ENCODE measurements around the gene KLK13.

The KLK13 gene, protein sequence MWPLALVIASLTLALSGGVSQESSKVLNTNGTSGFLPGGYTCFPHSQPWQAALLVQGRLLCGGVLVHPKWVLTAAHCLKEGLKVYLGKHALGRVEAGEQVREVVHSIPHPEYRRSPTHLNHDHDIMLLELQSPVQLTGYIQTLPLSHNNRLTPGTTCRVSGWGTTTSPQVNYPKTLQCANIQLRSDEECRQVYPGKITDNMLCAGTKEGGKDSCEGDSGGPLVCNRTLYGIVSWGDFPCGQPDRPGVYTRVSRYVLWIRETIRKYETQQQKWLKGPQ

DNA sequence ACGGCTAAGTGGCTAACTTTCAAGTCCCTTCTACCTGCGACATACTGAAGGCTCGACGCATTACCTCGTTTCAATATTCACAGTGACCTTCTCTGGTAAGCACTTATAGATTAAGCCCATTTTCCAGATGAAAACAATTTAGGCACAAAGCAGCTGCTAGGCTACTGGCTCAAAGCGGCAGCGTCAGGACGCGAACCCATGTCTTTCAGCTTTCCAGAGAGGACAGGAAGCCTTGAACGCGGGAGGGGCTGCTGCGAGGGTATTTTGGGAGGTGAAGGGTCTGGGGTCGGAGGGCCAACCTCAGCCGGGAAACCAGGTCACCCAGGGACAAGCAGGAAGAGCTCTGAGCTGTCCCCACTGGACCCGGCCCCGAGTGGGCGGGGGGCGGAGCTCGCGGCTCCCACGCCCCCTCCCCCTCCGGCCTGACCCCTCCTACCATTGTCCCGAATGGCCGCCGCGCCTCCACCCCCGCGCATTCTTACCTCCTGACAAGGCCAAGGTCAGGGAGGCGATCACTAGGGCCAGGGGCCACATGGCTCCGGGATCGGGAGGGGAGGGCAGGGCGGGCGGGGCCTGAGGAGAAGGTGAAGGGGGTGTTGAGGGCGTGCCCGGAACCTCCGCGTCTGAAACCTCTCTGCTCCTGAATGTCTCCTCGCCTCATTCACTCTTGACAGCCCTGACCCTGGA is at the start of gene KLK13:
Gene KLK13, minus strand, starts transcription at position 559 of the 687 bp plus-strand sequence. Its CDS starts 25 bp downstream, at position 534.
- FAIRE-seq = no peak

DNA sequence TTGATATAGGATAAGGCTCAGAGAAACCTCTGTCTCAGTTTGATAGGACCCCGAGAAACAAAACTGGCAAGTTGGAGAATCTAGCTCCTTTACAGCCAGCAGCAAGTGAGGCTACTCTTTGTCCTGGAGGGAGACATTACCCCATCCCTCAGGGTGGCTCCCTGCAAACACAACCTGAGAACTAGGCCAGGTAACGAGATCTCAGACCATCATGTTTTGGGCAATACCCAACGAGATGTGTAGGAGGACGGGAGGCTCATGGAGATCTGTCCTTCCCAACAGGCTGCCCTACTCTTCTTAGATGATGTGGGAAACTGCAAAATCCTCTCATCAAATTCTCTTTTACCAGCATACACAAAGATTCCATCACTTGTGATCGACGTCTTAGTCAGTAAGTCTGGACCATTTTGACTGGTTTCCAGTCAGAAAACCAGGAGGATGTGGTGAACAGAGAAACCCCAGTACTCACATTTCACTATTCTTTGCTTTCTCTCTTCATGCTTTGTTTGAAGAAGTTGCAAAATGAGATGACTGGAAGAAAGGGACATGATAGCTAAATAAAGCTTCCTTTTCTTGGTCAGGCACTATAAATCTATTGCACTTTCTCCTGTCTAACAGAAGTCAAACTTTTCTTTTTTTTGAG is 49.3 kb upstream of the KLK13 start:
- FAIRE-seq = no peak

- FAIRE-seq = no peak
These were observed 46.7 kb upstream of the KLK13 start for GRCh38 chr19:51111606-51112005.

GRCh38 chr19:51110666-51110971 is 45.7 kb upstream of the KLK13 start:
- FAIRE-seq = no peak

DNA sequence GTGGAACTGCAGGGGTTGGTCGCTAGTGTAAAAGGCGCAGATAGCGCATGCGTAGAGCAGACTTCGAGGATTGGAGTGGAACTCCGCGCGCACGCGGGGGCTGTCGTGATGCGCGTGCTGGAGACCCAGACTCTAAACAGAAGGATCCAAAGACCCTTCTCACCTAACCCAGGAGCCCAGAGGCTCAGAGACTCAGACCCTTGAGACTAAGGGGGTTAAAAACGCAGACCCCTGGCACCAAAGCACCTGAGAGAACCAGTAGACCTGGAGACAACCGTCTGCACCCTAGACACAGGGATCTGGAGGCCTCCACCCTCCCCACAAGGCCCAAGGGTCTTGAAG is 43.9 kb upstream of the KLK13 start:
- no peak for FAIRE-seq

- FAIRE-seq = peak; percentile 88
These were observed 43.3 kb upstream of the KLK13 start, which contains the start of gene CTU1 for GRCh38 chr19:51108066-51108804. TSS of gene CTU1 (minus strand) at chr19:51108409. CDS start at chr19:51104569, 3,840 bp downstream.

DNA sequence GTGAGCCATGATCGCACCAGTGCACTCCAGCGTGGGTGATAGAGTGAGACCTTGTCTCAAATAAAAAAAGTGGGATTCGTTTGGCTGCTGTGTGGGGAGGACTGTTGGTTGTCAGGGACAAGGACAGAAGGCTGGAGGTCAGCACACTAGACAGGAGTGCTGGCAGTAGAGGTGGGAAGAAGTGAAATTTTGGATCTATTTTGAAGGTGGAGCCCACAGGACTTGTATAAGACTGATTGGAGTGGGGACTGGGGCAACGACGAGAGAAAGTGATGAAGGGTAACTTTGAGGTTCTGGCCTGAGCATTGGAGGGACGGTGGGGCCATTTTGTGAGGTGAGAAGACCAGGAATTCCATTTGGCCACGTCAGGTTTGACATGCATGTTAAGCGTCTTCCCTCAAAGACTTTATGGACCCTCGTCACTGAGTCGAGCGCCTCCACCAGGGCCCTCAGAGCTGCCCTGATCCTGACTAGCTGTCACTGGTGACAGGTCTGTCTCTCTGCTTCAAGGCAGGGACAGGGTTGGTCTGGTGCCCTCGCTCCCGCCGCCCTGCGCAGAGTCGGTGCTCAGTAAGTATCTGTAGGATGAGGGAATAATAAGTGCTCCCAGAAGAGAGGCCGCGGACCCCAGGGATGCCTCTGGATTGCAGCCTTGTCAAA is 42.6 kb upstream of the KLK13 start:
- FAIRE-seq = no peak

DNA sequence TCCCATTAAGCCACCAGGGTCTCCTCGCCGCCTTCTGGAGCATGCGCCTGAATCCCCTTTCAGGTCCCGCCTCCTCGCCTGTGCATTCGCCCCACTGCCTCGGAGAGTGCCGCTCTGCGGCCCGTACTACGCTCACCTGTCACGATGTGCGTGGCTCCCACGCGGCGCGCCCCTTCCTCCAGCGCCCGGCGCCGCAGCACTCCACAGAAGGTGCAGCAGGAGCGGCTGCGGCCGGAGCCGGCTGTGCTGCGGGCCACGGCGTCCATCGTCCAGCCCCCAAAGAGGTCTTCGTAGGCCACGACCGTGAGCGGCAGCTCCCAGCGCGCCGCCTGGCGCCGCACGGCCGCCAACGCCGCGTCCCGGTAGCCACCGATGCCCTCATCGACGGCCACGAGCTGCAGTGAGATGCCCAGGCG is 39.0 kb upstream of the KLK13 start:
- no peak for FAIRE-seq

DNA sequence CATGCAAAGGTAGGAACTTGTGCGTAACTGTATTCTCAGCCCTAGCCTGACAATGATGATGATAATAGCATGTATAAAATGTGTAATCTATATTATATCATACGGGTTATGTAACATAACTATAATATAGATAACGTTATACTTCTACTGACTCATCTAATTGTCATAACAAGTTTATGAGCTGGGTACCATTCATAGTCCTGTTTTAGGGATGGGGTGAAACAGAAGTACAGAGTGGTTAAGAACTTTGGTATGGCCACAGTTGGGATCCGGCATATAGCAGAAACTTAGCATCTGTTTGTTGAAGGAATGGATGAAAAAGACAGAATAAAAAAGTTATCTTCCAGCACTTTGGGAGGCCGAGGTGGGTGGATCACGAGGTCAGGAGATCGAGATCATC is 38.1 kb upstream of the KLK13 start:
- FAIRE-seq = no peak

DNA sequence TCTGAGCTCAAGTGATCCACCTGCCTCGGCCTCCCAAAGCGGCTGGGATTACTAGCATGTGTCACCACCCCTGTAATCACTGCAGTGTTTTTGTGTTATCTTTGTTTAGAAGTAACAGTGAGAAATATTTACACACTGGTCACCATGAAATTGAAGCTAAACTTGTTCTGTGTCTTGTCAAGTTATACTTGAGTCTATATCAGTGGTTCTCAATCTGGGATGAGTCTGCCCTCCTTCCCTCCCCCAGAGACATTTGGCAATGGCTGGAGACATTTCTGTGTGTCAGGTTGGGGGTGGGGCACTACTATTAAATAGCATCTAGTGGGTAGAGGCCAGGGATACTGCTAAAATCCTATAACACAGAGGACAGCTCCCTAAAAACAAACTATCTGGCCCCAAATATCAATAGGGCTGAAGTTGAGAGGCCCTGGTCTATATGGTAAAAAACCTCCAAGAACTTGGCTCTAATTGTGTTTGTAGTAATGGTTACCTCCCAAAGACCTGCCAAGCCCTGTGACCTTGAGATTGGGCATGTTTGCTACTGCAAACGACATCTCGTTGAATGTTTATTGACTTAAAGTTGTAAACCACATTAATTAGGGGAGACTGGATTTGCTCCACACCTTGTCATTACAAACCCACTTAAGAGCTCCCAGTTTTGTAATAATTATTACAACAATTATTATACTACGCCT is 36.4 kb upstream of the KLK13 start:
- FAIRE-seq = no peak

GRCh38 chr19:51100601-51101000 is 35.7 kb upstream of the KLK13 start:
- no peak for FAIRE-seq

DNA sequence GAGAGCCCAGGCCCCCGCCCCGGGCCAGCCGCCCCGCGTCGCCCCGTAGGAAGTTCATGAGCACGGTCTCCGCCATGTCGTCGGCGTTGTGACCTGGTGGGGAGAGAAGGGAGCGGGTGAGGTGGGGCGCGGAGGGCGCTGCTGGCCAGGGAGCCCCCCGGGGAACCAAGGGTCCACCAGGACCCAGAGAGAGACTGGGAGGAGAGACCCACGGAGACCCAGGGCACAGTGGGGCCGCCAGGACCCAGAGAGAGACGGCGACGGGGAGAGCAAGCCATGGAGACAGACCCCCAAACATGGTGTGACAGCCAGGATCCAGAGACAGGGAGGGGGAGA is 34.1 kb upstream of the KLK13 start:
- no peak for FAIRE-seq

- FAIRE-seq = no peak
These were observed 33.6 kb upstream of the KLK13 start for GRCh38 chr19:51098365-51099046.

GRCh38 chr19:51097796-51098195 is 32.9 kb upstream of the KLK13 start:
- FAIRE-seq = no peak

- FAIRE-seq = no peak
These were observed 32.4 kb upstream of the KLK13 start for GRCh38 chr19:51097166-51097738.

DNA sequence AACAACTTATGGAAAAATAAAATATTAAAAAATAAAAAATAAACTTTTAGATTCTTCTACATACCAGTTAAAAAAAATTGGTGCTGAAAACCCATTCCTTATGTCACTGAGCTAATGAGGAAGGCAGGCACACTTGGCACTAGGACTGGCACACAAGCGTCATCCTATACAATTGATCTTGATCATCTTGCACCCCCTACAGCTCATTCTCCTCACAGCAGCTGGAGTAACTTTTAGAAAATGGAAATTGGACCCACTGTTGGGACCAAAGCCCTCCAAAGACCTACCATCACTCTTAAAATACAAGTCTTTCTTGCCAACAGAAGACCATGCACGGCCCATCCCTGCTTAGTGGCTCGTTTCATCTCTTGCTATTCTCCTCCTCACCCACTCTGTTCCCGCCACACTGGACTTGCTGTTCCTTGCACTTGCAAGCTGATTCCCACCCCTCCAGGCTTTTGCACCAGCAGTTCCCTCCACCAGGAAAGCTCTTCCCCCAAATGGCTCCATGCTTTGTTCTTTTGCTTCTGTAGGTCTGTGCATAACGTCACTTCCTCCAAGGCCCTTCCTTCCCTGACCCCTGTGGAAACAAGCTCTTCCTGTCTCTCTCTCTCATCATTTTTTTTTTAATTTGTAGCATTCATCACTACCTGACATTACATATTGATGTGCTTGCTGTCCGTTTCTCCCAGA is 31.7 kb upstream of the KLK13 start:
- FAIRE-seq = no peak

DNA sequence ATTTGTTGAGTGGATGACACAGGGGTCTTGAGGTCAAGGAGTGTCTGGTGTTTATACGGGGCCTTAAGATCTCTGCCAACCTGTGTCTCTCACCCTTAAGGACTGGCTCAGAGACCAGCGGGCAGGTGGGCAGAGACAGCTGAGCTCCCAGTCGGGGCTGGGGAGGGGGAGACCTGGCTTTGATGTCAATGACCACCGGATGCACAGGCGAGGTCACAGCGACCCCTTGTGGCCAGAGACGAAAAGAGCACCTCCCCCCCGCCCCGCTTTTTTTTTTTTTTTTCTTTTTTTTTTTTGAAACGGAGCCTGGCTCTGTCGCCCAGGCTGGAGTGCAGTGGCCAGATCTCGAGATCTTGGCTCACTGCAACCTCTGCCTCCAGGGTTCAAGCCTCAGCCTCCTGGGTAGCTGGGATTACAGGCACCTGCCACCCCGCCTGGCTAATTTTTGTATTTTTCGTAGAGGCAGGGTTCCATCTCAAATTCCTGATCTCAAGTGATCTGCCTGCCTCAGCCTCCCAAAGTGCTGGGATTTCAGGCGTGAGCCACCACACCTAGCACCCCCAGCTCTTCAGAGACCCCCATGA is 29.9 kb upstream of the KLK13 start:
- FAIRE-seq = no peak

GRCh38 chr19:51093510-51094345 is 28.8 kb upstream of the KLK13 start:
- no peak for FAIRE-seq

GRCh38 chr19:51093101-51093500 is 28.2 kb upstream of the KLK13 start:
- no peak for FAIRE-seq
